HG03460 (cell line): ENCODE measurements around the gene NDUFA8.

Experiments used
- ATAC-seq: cut with Tn5 transposase; IDR thresholded peaks from one replicate; pipeline ENCODE4 v1.9.1; 2021; ENCODE audit not compliant: unreplicated experiment

The NDUFA8 gene

DNA sequence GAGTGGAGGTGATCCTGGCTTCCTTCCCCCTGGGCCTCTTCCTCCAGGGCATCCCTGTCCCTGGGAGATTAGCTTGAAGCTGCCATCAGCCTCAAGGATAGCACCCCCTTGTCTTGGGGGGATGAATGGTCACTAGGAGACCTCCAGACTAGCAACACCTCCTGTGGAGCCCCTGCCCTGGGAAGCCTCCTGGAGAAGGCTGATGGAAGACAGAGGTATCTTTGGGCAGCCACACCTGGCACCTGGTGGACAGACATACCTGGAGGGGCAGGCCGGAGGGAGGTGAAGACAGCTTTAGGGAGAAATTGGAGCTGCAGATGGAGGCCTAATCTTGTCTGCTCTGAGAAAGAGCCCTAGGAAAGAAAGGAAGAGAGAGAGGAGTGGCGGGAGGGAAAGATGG lies 57.4 kb downstream of the NDUFA8 start:
- no peak for ATAC-seq

DNA sequence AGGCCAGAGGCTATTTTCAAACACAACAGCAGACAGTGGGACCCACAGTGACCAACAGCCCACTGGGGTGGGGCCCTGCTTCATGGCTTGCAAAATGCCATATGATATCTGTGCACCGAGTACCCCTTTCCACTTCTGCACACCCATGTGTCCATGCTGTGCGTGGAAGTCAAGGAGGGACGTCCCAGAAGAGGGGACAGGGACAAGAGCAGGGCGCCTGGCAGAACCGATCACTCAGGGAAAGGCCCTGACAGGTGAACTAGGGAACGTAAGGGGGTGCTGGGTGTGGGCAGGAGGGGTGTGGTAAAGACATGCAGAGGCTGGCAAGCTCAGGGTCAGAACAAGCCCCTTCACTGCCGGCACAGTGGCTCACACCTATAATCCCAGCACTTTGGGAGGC lies 58.8 kb downstream of the NDUFA8 start:
- no peak for ATAC-seq

DNA sequence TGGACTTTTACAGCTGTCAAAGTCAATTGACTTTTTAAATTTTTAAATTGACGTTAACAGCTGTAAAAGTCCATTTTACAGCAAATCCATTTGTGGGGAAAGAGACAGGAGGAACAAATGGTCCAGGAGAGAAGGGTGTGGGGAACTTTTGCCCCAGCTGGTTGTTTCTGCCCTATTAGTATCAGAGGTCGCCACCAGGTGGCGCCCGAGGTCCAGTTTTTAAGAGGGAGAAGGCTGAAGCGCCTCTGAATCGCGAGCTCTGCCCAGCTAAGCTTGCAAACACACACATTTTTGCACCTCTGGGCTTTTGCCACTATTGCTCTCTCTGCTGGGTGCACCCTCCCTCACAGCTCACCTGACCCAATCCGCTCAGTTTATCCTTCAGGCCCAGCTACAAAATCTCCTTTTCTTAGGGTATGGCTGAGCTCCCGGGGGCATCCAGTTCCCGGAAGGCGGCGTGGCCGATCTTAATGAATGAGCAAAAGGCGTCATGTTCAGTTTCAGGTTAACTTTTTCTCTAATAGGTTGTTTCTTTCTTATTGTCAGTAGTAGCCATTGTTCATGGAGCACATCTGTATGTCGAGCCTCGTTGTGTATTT lies 60.2 kb downstream of the NDUFA8 start:
- no peak for ATAC-seq

DNA sequence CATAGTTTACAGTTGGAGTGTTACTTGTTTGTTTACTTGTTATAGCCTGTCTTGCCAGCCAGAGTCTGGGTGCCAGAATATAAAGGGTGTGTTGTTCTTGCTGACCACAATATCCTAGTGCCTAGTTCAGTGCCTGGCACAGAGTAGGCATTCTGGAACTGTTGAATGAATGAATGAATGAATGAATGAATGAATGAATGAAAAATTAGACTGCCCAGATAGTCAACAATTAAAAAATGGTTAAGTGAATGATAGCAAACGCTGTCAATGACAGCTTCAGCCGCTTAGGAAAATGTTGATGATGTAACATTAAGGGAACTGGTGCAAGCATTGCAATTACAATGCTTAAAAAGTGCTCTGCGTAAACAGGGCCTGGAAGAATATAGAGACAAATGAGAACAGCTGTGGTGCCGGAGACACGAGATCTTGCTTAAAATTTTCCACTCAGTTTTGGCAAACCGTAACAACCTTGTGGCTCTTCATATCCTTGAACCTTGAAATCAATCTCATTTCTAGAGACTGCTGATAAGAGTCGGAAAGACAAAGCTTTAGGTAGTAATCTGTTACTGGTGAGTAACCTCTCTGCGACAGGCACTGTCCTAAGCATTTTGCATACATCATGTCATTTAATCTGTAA lies 61.8 kb downstream of the NDUFA8 start:
- ATAC-seq = no peak

DNA sequence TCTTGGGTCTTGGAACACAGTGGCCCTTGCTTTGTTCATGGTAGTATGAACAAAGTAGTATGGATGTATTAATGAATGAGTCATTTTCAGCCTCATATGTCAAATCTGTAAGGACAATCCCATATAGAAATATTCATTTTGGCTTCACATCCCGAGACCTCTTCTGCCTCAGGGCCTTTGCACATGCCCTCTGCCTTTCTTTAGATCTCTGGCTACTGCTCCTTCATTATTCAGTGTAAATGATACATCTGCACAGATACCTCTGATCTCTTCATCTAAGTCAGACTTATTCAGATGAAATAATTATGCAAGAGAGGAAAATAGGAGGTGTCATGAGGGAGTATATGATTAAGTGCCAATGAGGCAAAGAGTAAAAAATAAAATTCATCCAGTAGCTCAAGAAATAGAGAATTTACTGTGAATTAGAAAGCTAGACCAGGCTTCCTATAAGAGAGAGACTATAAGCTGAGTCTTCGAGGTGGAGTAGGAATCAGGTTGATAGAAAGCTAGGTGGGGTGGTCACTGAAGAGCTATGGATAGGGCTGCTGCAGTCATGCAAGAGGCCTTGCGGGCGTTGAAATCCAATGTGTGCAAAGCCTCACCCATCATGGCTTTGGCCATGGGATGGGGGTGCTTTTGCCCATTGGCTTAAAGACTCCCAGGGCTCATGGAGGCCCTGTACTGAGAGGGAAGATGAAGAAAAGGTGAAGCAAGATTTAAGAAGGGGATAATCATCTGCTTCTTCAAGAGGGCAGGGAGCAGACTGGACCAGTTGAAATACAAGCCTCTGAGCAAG lies 62.8 kb downstream of the NDUFA8 start:
- ATAC-seq = no peak

DNA sequence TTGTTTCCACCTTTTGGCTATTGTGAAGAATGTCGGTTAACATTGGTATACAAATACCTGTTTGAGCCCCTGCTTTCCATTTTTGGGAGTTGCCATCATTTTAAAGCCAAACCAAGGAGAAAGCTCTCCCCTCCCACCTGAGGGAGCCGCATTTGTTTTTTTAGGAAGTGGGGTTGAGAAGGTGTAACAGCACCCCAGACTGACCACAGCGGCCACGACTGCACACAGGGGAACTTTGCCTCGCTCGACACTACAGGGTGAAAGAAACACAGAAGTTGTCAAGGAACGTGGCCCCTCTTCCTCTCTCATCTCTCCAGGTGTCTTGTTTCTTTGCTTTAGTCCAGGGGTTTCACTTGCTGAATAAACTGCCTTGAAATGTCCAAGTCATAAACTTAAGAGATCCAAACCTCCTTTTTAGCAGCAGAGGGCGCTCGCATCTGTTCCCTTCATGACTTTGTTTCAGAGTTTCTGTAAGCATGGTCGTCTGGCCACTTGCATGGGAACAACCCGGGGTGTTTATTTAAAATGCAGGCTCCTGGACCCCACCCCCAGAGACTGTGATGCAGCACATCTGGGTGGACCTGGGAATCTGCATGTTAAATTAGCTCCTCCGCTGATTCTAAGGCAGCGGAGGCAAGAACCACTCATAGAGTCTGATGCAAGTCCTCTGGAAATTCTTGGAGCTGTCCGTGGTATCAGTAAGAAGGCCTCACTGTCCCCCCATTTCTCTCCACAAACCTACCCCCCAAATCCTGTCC lies 64.4 kb downstream of the NDUFA8 start:
- no peak for ATAC-seq
